ENCODE data around the gene NDUFAF8. TPM values are rescaled to one million over a fixed set of nuclear protein-coding genes. Genes with fewer than 3 reads are reported as not detected.

The NDUFAF8 gene
- total and polyA plus RNA-seq, 7 donors = 8.6 to 52.4 (median 30.0) TPM

- DNase-seq = no peak
- Histone ChIP-seq H3K4me3 (no peak overlapping the region), H3K27me3 (no peaks in the 10 kb centered on the region), H3K4me1 (peaks cover 0 to 14% (median 13%) of the 10 kb centered on the region in 4 donors), H3K27ac (no peak overlapping the region), H3K36me3 (peaks cover 0 to 7% (median 0%) of the 10 kb centered on the region in 4 donors), H3K9me3 (no peaks in the 10 kb centered on the region)
- intact Hi-C loops (cut with DNase I) = no loop called here
- WGBS, 2 donors = 94% methylated on average over 18 of the region's 18 CpGs
- TF ChIP-seq POLR2A (IDR thresholded peaks at IDR 0.05) = no peak
- no peak for TF ChIP-seq EP300 (IDR thresholded peaks at IDR 0.05)
- TF ChIP-seq CTCF (IDR thresholded peaks at IDR 0.05) = no peak
- no peak for TF ChIP-seq POLR2AphosphoS5 (IDR thresholded peaks at IDR 0.05)
These were observed 21.6 kb upstream of the NDUFAF8 start for GRCh38 chr17:81217491-81217890.

- no peak for DNase-seq
- no peaks in the 10 kb centered on the region for H3K27me3 ChIP-seq
- peaks cover 0 to 20% (median 16%) of the 10 kb centered on the region in 4 donors for H3K4me1 ChIP-seq
- no peaks in the 10 kb centered on the region for H3K9me3 ChIP-seq
- intact Hi-C loops (cut with DNase I) = no loop called here
- peaks cover 0 to 7% (median 0%) of the 10 kb centered on the region in 4 donors for H3K36me3 ChIP-seq
- no peak overlapping the region for H3K4me3 ChIP-seq
- 91 to 93% methylated on average over 13 of the region's 13 CpGs for WGBS, 2 donors
- TF ChIP-seq EP300 (IDR thresholded peaks at IDR 0.05) = no peak
- TF ChIP-seq POLR2AphosphoS5 (IDR thresholded peaks at IDR 0.05) = no peak
- TF ChIP-seq CTCF (IDR thresholded peaks at IDR 0.05) = no peak
- TF ChIP-seq POLR2A (IDR thresholded peaks at IDR 0.05) = no peak
- no peak overlapping the region for H3K27ac ChIP-seq
These were observed 20.7 kb upstream of the NDUFAF8 start for GRCh38 chr17:81218459-81218858.

GRCh38 chr17:81218991-81219390, 20.1 kb upstream of the NDUFAF8 start:
- Histone ChIP-seq H3K4me3 (no peak overlapping the region), H3K4me1 (peaks cover 0 to 24% (median 18%) of the 10 kb centered on the region in 4 donors), H3K27me3 (no peaks in the 10 kb centered on the region), H3K36me3 (peaks cover 0 to 7% (median 0%) of the 10 kb centered on the region in 4 donors), H3K9me3 (no peaks in the 10 kb centered on the region), H3K27ac (no peak overlapping the region)
- DNase-seq = no peak
- TF ChIP-seq POLR2A (IDR thresholded peaks at IDR 0.05) (no peak), EP300 (IDR thresholded peaks at IDR 0.05) (no peak), CTCF (IDR thresholded peaks at IDR 0.05) (no peak), POLR2AphosphoS5 (IDR thresholded peaks at IDR 0.05) (no peak)
- WGBS, 2 donors = 96 to 97% methylated on average over 11 of the region's 11 CpGs
- intact Hi-C loops (cut with DNase I) = no loop called here

- Histone ChIP-seq H3K36me3 (peaks cover 0 to 7% (median 0%) of the 10 kb centered on the region in 4 donors), H3K4me3 (no peak overlapping the region), H3K27ac (no peak overlapping the region), H3K27me3 (no peaks in the 10 kb centered on the region), H3K9me3 (no peaks in the 10 kb centered on the region), H3K4me1 (peaks cover 0 to 25% (median 18%) of the 10 kb centered on the region in 4 donors)
- intact Hi-C loops (cut with DNase I) = loop anchor here (10.0 kb wide), 1 partner anchor 185 kb away; the partner anchor contains the start of gene BAIAP2
- TF ChIP-seq POLR2A (IDR thresholded peaks at IDR 0.05) (no peak), CTCF (IDR thresholded peaks at IDR 0.05) (no peak), EP300 (IDR thresholded peaks at IDR 0.05) (no peak), POLR2AphosphoS5 (IDR thresholded peaks at IDR 0.05) (no peak)
- WGBS, 2 donors = 95 to 97% methylated on average over 24 of the region's 24 CpGs
- no peak for DNase-seq
These were observed 19.5 kb upstream of the NDUFAF8 start for GRCh38 chr17:81219476-81220180.
